GM12878 (cell line): ENCODE data around the gene IL1RAPL1. TPM values are rescaled to one million over a fixed set of nuclear protein-coding genes. Genes with fewer than 3 reads are reported as not detected.

Experiments
- ATAC-seq: fragments of 200-7000 bp; cut with Tn5 transposase; 3 replicates; pipeline ENCODE4 v1.9.1; 2020; ENCODE audit warnings: mild to moderate bottlenecking, moderate library complexity
- BruUV-seq: library from RNA; stranded (reverse); fragments of 400-500 nt; replicated peaks from 2 replicates; lab custom pipeline; 2021; lab: Mats Ljungman, UMichigan
- CTCF ChIA-PET: fragments of 300-600 bp; sonication (Branson Sonifier 250); formaldehyde crosslinking; extraction: SDS; loops from one replicate; lab custom pipeline; 2021; ENCODE audit warnings: inconsistent platforms; lab: Yijun Ruan, JAX
- POLR2A ChIA-PET: fragments of 350-600 bp; formaldehyde crosslinking; extraction: SDS; loops from one replicate; lab custom pipeline; 2021; ENCODE audit warnings: inconsistent platforms; lab: Charles Lee
- RAD21 ChIA-PET: fragments of 300-600 bp; sonication (Branson Sonifier 250); formaldehyde crosslinking; loops from one replicate; lab custom pipeline; 2023; ENCODE audit warnings: antibody characterized with exemption; ENCODE audit not compliant: unreplicated experiment; lab: Charles Lee
- SMC1A ChIA-PET: fragments of 300-600 bp; sonication (Branson Sonifier 250); formaldehyde crosslinking; loops from one replicate; lab custom pipeline; 2023; ENCODE audit not compliant: unreplicated experiment, uncharacterized antibody; lab: Charles Lee
- DNase-seq: peaks from one replicate; pipeline ENCODE4 v3.0.0-alpha.2; 2011; ENCODE audit warnings: low read depth, low spot score
- FAIRE-seq: peaks from 3 replicates; lab custom pipeline; 2011; peaks lifted over from hg19 to GRCh38; lab: Jason Lieb, UNC
- H2AFZ ChIP-seq: 2 replicates; pipeline ENCODE4 v1.6.0; 2011; ENCODE audit warnings: low read depth, low read length, control low read depth; ENCODE audit not compliant: control insufficient read depth
- H3K27ac ChIP-seq: 2 replicates; pipeline ENCODE4 v1.5.1; 2011; ENCODE audit warnings: control low read depth; ENCODE audit not compliant: control insufficient read depth, insufficient read depth
- H3K27me3 ChIP-seq, 2 experiments: replicated peaks in 1 of 2; 2 replicates each; pipeline versions ENCODE4 v1.6.0 to v1.6.1; 2011; ENCODE audit warnings: low read length in 1 of 2; ENCODE audit not compliant: control insufficient read depth in 2 of 2, insufficient read depth in 2 of 2
- H3K36me3 ChIP-seq, 2 experiments: 2 replicates each; pipeline ENCODE4 v1.5.1; 2011; ENCODE audit warnings: low read length in 1 of 2; ENCODE audit not compliant: control insufficient read depth in 2 of 2, insufficient read depth in 2 of 2
- H3K4me1 ChIP-seq: 2 replicates; pipeline ENCODE4 v1.6.1; 2011; ENCODE audit warnings: mild to moderate bottlenecking, low read length, moderate library complexity, mixed read lengths; ENCODE audit not compliant: control insufficient read depth, insufficient read depth
- H3K4me2 ChIP-seq: 2 replicates; pipeline ENCODE4 v1.6.0; 2011; ENCODE audit warnings: control low read depth; ENCODE audit not compliant: control insufficient read depth, insufficient read depth
- H3K4me3 ChIP-seq: fragments of 200-600 bp; sonication (generic); 2 replicates; pipeline ENCODE4 v1.5.1; 2016
- H3K79me2 ChIP-seq: 2 replicates; pipeline ENCODE4 v1.6.0; 2011; ENCODE audit warnings: low read length; ENCODE audit not compliant: control insufficient read depth, insufficient read depth
- H3K9ac ChIP-seq: 2 replicates; pipeline ENCODE4 v1.8.0; 2011; ENCODE audit warnings: low read length, control low read depth, mixed read lengths; ENCODE audit not compliant: control insufficient read depth, insufficient read depth
- H3K9me3 ChIP-seq: replicated peaks from 3 replicates; pipeline ENCODE4 v1.5.1; 2011; ENCODE audit warnings: mild to moderate bottlenecking, low read length; ENCODE audit not compliant: control insufficient read depth, insufficient read depth
- H4K20me1 ChIP-seq: 2 replicates; pipeline ENCODE4 v1.6.0; 2011; ENCODE audit not compliant: control insufficient read depth, insufficient read depth
- ASH2L ChIP-seq: fragments of 300-600, 200-600 bp; sonication (generic); IDR thresholded peaks from 2 replicates; pipeline ENCODE4 v1.6.1; 2017; ENCODE audit warnings: low read depth, mild to moderate bottlenecking, borderline replicate concordance
- CHD1 ChIP-seq: IDR thresholded peaks from 2 replicates; pipeline ENCODE4 v1.6.1; 2012; ENCODE audit warnings: low read depth, low read length, improper control_type of control experiment
- EED ChIP-seq: sonication (generic); IDR thresholded peaks from 2 replicates; pipeline ENCODE4 v1.6.1; 2016; ENCODE audit warnings: antibody characterized with exemption, low read depth
- ESRRA ChIP-seq: IDR thresholded peaks from 2 replicates; pipeline ENCODE4 v1.6.1; 2012; ENCODE audit warnings: mild to moderate bottlenecking, low read length, improper control_type of control experiment
- ETV6 ChIP-seq, 2 experiments: fragments of 450-650 bp in 1 of 2; IDR thresholded peaks in 1 of 2; conservative IDR thresholded peaks in 1 of 2; 2 replicates each; pipeline ENCODE4 v1.6.1; 2014; ENCODE audit warnings: antibody characterized with exemption in 1 of 2, borderline replicate concordance in 1 of 2, low read depth in 1 of 2, mild to moderate bottlenecking in 1 of 2, moderate library complexity in 1 of 2
- EZH2 ChIP-seq: IDR thresholded peaks from 2 replicates; pipeline ENCODE4 v1.6.1; 2012; ENCODE audit warnings: low read depth, mild to moderate bottlenecking, control low read depth, inconsistent platforms, low read length, borderline replicate concordance; ENCODE audit not compliant: control insufficient read depth
- HCFC1 ChIP-seq: fragments of 150-350 bp; IDR thresholded peaks from 2 replicates; pipeline ENCODE4 v1.6.1; 2014; ENCODE audit warnings: low read length
- HDAC6 ChIP-seq: fragments of 200-600 bp; sonication (generic); IDR thresholded peaks from one replicate; pipeline ENCODE4 v1.8.0; 2017; ENCODE audit warnings: antibody characterized with exemption; ENCODE audit not compliant: unreplicated experiment
- IRF4 ChIP-seq: IDR thresholded peaks from 2 replicates; pipeline ENCODE4 v1.6.1; 2011; ENCODE audit warnings: low read depth, low read length
- MLLT1 ChIP-seq: fragments of 450-650 bp; IDR thresholded peaks from 2 replicates; pipeline ENCODE4 v1.6.1; 2016; ENCODE audit warnings: mild to moderate bottlenecking
- NR2C1 ChIP-seq: fragments of 450-650 bp; IDR thresholded peaks from 2 replicates; pipeline ENCODE4 v1.6.1; 2017; ENCODE audit warnings: antibody characterized with exemption, mild to moderate bottlenecking, moderate library complexity
- NR2F1 ChIP-seq: fragments of 450-650 bp; conservative IDR thresholded peaks from 2 replicates; pipeline ENCODE4 v1.6.1; 2017; ENCODE audit warnings: mild to moderate bottlenecking
- RELA ChIP-seq: fragments of 450-650 bp; IDR thresholded peaks from 2 replicates; pipeline ENCODE4 v1.8.0; 2014; ENCODE audit warnings: borderline replicate concordance; ENCODE audit not compliant: partially characterized antibody
- REST ChIP-seq: IDR thresholded peaks from 2 replicates; pipeline ENCODE4 v1.6.1; 2012; ENCODE audit warnings: mild to moderate bottlenecking, low read depth, low read length
- USF2 ChIP-seq: IDR thresholded peaks from 2 replicates; pipeline ENCODE4 v1.6.1; 2011; ENCODE audit warnings: low read depth, low read length, improper control_type of control experiment, borderline replicate concordance
- WRNIP1 ChIP-seq: IDR thresholded peaks from 2 replicates; pipeline ENCODE4 v1.6.1; 2011; ENCODE audit warnings: low read depth, low read length, improper control_type of control experiment, borderline replicate concordance
- ZNF217 ChIP-seq: fragments of 450-650 bp; IDR thresholded peaks from 2 replicates; pipeline ENCODE4 v1.6.1; 2017; ENCODE audit warnings: antibody characterized with exemption, mild to moderate bottlenecking
- ZNF24 ChIP-seq: fragments of 450-650 bp; IDR thresholded peaks from 2 replicates; pipeline ENCODE4 v1.6.1; 2017; ENCODE audit warnings: antibody characterized with exemption, mild to moderate bottlenecking
- ZNF622 ChIP-seq: fragments of 450-650 bp; IDR thresholded peaks from 2 replicates; pipeline ENCODE4 v1.6.1; 2017; ENCODE audit warnings: mild to moderate bottlenecking, inconsistent platforms
- WGBS: methylation state at CpG from one replicate; pipeline ENCODE4 v1.1.6; 2016; ENCODE audit warnings: low lambda C conversion rate; ENCODE audit not compliant: insufficient replicate concordance, insufficient coverage; ENCODE audit errors: missing lambda C conversion rate; 5-methylcytosine and 5-hydroxymethylcytosine counted together
- in situ Hi-C: fragments of 300-500 bp; cut with MboI; formaldehyde crosslinking; loops from 9 replicates; pipeline ENCODE4 v1.14.3; 2018; ENCODE audit warnings: mixed read lengths
- intact Hi-C: fragments of 100-400 bp; cut with micrococcal nuclease; formaldehyde crosslinking; loops from one replicate; pipeline ENCODE4 v1.14.2; 2022; ENCODE audit not compliant: unreplicated experiment
- polyA plus RNA-seq, 11 experiments: library from polyadenylated mRNA; depleted of rRNA in 4 of 11; unstranded in 6 of 11; stranded (reverse) in 5 of 11; fragments of >200 nt; fragmentation: Nextera tagmentation in 4 of 11; fragmentation: Illumina TruSeq in 1 of 11; extraction: Ambion mirVana in 4 of 11; extraction: Trizol in 1 of 11; gene quantifications; 1 replicate in 1 of 11; 2 replicates in 10 of 11; pipeline versions ENCODE4 v1.2.1 to v1.2.3, GENCODE V29; 2011 to 2016; ENCODE audit warnings: inconsistent platforms in 2 of 11, missing spikeins in 2 of 11, low read depth in 1 of 11
- total RNA-seq, 4 experiments: library from RNA; depleted of rRNA in 3 of 4; stranded (reverse); fragments of >200 nt in 3 of 4; fragmentation: Illumina TruSeq in 1 of 4; extraction: Trizol in 1 of 4; gene quantifications; 2 replicates each; pipeline versions ENCODE4 v1.2.1 to v1.2.3, GENCODE V29; 2013 to 2021

IL1RAPL1 gene
- total and polyA plus RNA-seq, 10 of the 15 experiments (the other 5 are each of a cell fraction or from before 2014, with no cell fraction given): not detected

- no peak overlapping the region for H3K4me3 ChIP-seq
- ChIA-PET SMC1A (no interaction called here), POLR2A (no interaction called here), RAD21 (no interaction called here), CTCF (no interaction called here)
- ATAC-seq: no peak
- no peaks in the 10 kb centered on the region for H4K20me1 ChIP-seq
- in situ Hi-C loops: no loop called here
- FAIRE-seq: no peak
- H3K36me3 ChIP-seq: no peaks in the 10 kb centered on the region
- no peak overlapping the region for H3K27ac ChIP-seq
- no peaks in the 10 kb centered on the region for H3K4me1 ChIP-seq
- no peak overlapping the region for H3K9ac ChIP-seq
- H3K4me2 ChIP-seq: no peak overlapping the region
- H2AFZ ChIP-seq: no peak overlapping the region
- no peak for DNase-seq
- no peaks in the 10 kb centered on the region for H3K9me3 ChIP-seq
- H3K79me2 ChIP-seq: no peaks in the 10 kb centered on the region
- no peak for TF ChIP-seq USF2
- no peak for TF ChIP-seq ASH2L
- no peak for TF ChIP-seq WRNIP1
- TF ChIP-seq EED: no peak
- no peak for TF ChIP-seq REST
- TF ChIP-seq MLLT1: no peak
- no peak for TF ChIP-seq ETV6 (conservative IDR thresholded peaks at IDR 0.05 in 1 of 2, IDR thresholded peaks at IDR 0.05 in 1 of 2; ENCODE audit: borderline replicate concordance in 1 of 2, low read depth in 1 of 2)
- no peak for TF ChIP-seq RELA
- TF ChIP-seq EZH2: no peak
- no peak for TF ChIP-seq ZNF622
- no peak for TF ChIP-seq ESRRA
- TF ChIP-seq HCFC1: no peak
- no peak for TF ChIP-seq HDAC6
- no peak for TF ChIP-seq ZNF217
- no peak for TF ChIP-seq IRF4
- TF ChIP-seq CHD1: no peak
- no peak for TF ChIP-seq NR2C1
- TF ChIP-seq ZNF24: no peak
- TF ChIP-seq NR2F1: no peak
- intact Hi-C loops: no loop called here
- WGBS: 0% methylated on average over 1 of the region's 1 CpG
- H3K27me3 ChIP-seq: no peaks in the 10 kb centered on the region
- BruUV-seq: no TSS peak
Measured at GRCh38 chrX:28854637-28855036, 267.4 kb downstream of the IL1RAPL1 start.
